Renal cortex interstitium (tissue), 11 donors: ENCODE data around the gene DDI2. TPM values are rescaled to one million over a fixed set of nuclear protein-coding genes. Genes with fewer than 3 reads are reported as not detected.

Experiments used
- DNase-seq, 11 donors: peaks; one replicate each; pipeline ENCODE4 v3.0.0-alpha.2; 2013; ENCODE audit warnings: low read depth in 9 of 11, low spot score in 4 of 11; ENCODE audit errors: extremely low read depth in 1 of 11
- polyA plus RNA-seq, 3 donors: library from polyadenylated mRNA; unstranded; fragments of 120-200 nt; gene quantifications; one replicate each; pipeline ENCODE4 v1.2.1, GENCODE V29; 2013; ENCODE audit not compliant: insufficient read length in 3 of 3

DDI2 gene
- polyA plus RNA-seq, 3 donors, result 19.3 to 24.9 (median 22.1) TPM

DNA sequence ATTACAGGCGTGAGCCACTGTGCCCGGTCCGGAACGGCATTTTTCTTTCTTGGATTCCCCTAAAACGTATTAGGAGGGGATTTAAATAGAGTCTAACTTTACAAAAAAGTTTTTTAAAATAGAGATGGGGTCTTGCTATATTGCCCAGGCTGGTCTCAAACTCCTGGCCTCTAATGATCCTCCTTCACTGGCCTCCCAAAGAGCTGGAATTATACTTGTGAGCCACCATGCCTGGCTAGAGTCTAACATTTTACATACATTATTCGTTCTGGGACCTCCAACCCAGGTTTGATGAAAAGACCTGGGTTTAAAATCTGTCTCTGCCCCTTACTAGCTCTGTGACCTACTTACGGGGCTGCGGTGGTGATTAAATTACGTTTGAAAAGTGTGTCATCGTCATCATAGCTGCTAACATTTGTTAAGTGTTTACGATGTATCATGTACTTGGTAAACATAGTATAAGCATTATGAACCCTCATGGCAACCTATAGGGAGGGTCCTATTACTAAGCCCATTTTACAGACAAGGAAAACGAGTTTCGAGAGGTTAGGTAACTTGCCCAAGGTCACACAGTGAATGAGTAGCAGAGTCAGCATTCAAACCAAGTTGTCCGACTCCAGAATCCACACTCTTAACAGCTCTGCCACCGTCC lies 91.4 kb downstream of the DDI2 start:
- no peak for DNase-seq

DNA sequence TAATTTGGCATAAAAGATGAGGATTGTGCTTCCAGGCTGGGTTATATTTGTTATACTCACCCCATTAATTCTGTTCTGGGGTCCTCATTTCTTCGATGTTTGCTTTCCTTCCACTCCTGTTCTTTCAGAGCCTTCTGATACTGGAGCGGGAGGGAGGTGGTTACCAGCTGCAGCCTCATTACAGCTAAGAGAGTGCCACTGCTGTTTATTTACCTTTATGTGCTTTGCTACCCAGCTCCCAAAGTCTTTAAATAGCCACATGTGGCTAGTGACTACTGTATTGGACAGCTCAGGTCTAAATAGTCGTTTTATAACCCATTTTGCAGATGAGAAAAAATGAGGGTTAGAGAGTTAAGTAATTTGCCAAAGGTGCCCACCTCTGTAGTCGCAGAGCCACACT lies 92.0 kb downstream of the DDI2 start:
- DNase-seq, result no peak

DNA sequence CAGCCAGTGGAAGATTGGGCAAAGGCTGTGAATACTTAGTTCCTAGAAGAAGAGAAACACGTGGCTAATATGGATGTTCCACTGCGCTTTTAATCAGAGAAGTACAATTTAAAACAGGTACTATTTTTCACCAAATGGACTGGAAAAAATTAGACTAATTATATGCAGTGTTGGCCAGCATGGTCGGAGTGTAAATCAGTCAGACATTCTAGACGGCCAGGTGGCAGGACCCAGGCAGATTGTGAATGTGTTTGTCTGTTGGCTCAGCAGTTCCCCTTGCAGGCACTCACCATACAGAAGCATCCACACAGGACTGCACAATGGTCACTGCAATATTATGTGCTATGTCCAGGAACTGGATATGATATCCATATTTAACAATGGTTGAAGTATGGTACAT lies 94.9 kb downstream of the DDI2 start:
- DNase-seq, result no peak

DNA sequence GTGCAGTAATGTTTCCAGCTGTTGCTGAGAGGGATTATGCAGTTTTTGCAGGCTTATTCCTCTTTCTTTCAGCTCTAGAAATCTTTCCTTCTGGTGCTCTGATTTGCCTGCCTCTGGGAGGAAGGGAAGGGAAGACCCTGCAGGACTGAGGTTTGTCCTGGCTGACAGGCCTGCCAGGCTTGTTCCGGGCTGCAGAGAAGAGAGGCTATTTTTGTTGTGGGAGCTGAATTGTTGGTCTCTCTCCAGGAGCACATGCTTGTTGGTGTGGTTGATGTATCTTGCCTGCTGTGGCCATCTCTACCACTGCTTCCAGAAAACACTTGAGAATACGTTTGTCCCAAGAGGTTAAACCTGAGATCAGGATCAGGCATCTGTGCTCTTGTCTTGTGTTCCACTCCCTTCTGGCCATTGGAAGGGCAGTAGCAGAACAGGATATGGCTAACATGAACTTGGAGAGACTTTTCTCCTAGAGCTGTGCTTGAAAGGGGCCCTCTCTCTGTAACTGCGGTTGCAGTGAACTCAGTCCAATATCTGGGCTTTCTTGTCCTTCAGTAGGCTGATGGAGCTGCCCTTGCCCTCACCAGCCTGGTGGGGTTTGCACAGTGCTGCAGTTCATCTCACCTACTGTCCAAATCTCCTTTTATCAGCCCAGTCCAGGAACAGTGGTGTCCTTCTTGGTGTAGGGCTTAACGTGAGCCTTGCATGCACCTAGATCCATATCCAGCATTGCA lies 97.3 kb downstream of the DDI2 start:
- DNase-seq, result no peak

DNA sequence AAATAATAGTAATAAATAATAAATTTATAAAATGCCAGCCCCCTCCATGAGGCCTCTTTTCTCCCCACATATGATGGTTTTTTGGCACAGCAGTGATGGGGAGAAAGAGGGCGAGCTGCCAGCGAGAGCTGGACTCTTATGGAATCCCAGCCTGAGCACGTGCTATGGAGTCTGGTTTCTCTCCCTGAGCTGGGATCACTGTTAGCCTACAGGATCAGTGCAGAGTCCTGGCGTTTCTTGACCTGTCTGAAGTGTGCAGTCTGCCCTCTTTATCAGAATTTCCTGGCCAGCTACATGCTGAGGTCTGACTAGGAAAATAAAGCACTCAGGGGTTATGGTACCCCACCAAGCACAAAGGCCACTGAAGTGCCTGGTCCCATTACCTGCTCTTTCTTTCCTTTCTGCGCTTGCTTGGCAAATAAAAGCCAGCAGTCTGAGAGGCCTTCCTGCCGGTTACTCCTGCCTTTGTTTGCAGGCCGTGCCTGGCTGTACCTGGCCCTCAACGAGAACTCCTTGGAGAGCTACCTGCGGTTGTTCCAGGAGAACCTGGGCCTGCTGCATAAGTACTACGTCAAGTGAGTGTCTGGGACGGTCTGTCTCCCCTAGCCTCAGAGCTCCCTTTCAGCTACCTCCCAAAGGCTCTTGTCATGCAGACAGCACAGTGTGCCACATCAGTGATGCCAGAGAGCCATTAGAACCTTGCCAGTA lies 100.3 kb downstream of the DDI2 start:
- DNase-seq, result no peak

DNA sequence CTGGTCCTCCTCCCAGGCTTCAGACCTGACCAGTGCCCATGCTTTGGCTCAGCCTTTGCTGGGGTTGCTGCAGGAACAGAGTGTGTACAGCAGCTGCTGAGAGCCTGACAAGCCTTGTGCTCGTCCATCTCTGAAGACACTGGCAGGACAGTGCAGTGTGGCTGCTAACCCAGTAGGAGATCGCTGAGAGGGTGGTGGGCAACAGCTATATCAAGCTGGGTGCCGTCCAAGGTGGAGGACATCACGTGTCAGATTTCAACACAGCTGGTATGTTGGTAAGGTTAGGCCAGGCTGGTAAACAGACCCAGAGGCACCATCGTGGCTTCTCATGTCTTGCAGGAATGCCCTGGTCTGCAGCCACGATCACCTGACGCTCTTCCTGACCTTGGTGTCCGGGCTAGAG lies 100.9 kb downstream of the DDI2 start:
- no peak for DNase-seq

Other genes with a start within 250 kb of the DDI2 start
- 10 to 100 TPM in 2 of 3 donors, 1 to 10 TPM in 1; 9.6 to 19.8 (median 14.5) TPM for gene EFHD2, start 207.6 kb upstream of the DDI2 start, polyA plus RNA-seq
- gene CTRC, start 179.0 kb upstream of the DDI2 start, polyA plus RNA-seq, result under 1 TPM; 0.09 to 0.36 (median 0.25) TPM
- gene CELA2A, start 160.7 kb upstream of the DDI2 start, polyA plus RNA-seq, result under 1 TPM in 1 of 3 donors, not detected in 2; 0.41 TPM
- under 1 TPM; 0.32 to 0.61 (median 0.56) TPM for gene CELA2B, start 141.4 kb upstream of the DDI2 start, polyA plus RNA-seq
- 10 to 100 TPM; 29.8 to 58.8 (median 34.1) TPM for gene CASP9, start 93.2 kb upstream of the DDI2 start, polyA plus RNA-seq
- 10 to 100 TPM; 27.0 to 40.5 (median 31.6) TPM for gene DNAJC16, start 90.6 kb upstream of the DDI2 start, polyA plus RNA-seq
- gene AGMAT, start 32.4 kb upstream of the DDI2 start, polyA plus RNA-seq, result 10 to 100 TPM; 30.6 to 35.6 (median 33.3) TPM
- 10 to 100 TPM; 44.2 to 49.2 (median 45.9) TPM for gene PLEKHM2, start 66.9 kb downstream of the DDI2 start, polyA plus RNA-seq
- 1 to 10 TPM; 2.4 to 5.3 (median 2.5) TPM for gene SLC25A34, start 118.8 kb downstream of the DDI2 start, polyA plus RNA-seq
- gene TMEM82, start 125.0 kb downstream of the DDI2 start, polyA plus RNA-seq, result 1 to 10 TPM; 2.9 to 6.3 (median 4.1) TPM
- 10 to 100 TPM; 43.8 to 60.8 (median 56.9) TPM for gene FBLIM1, start 141.3 kb downstream of the DDI2 start, polyA plus RNA-seq
- 1 to 10 TPM; 1.5 to 2.8 (median 1.7) TPM for gene UQCRHL, start 190.2 kb downstream of the DDI2 start, polyA plus RNA-seq
- gene SPEN, start 230.2 kb downstream of the DDI2 start, polyA plus RNA-seq, result 10 to 100 TPM; 57.2 to 64.4 (median 61.7) TPM